Spleen (tissue), 7 donors: ENCODE measurements around the gene AKNAD1.

Experiments used
- POLR2AphosphoS5 ChIP-seq, 3 donors: sonication (generic); formaldehyde crosslinking; IDR thresholded peaks; one replicate each; pipeline ENCODE4 v1.5.1; 2017; ENCODE audit warnings: antibody characterized with exemption in 3 of 3
- TF ChIP-seq, protein P1 (sequence below), 11 experiments: fragments of 200-600 bp in 7 of 11; fragments of 450-650 bp in 4 of 11; sonication (generic) in 4 of 11; IDR thresholded peaks in 8 of 11; conservative IDR thresholded peaks in 3 of 11; 1 replicate in 7 of 11; 2 replicates in 4 of 11; pipeline versions ENCODE4 v1.4.0 to v1.8.0; 2016 to 2021; ENCODE audit warnings: antibody characterized with exemption in 11 of 11, inconsistent platforms in 4 of 11, mild to moderate bottlenecking in 1 of 11
- donor health status: DM: no; HTN: no; CAD: no; lungs with moderate emphysema.
- donor health status: DM: no; HTN: no; CAD: no.
- donor health status: DM: no; HTN: no; CAD: no.

- no peak for TF ChIP-seq POLR2AphosphoS5 (IDR thresholded peaks at IDR 0.05)
- TF ChIP-seq, protein P1, sequence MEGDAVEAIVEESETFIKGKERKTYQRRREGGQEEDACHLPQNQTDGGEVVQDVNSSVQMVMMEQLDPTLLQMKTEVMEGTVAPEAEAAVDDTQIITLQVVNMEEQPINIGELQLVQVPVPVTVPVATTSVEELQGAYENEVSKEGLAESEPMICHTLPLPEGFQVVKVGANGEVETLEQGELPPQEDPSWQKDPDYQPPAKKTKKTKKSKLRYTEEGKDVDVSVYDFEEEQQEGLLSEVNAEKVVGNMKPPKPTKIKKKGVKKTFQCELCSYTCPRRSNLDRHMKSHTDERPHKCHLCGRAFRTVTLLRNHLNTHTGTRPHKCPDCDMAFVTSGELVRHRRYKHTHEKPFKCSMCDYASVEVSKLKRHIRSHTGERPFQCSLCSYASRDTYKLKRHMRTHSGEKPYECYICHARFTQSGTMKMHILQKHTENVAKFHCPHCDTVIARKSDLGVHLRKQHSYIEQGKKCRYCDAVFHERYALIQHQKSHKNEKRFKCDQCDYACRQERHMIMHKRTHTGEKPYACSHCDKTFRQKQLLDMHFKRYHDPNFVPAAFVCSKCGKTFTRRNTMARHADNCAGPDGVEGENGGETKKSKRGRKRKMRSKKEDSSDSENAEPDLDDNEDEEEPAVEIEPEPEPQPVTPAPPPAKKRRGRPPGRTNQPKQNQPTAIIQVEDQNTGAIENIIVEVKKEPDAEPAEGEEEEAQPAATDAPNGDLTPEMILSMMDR (IDR thresholded peaks at IDR 0.05 in 8 of 11, conservative IDR thresholded peaks at IDR 0.05 in 3 of 11), result no peak
These were observed 25.7 kb downstream of the AKNAD1 start for GRCh38 chr1:108831225-108831624.
